Measurements from ENCODE around the gene SMC2. TPM values are rescaled to one million over a fixed set of nuclear protein-coding genes. Genes with fewer than 3 reads are reported as not detected.

Gene SMC2
- total RNA-seq, 1 donor from 2014 or later, result 10.3 TPM

- Mint-ChIP-seq H3K36me3 (ENCODE audit: unreplicated experiment) (no peaks in the 10 kb centered on the region), H3K27ac (ENCODE audit: unreplicated experiment) (peak overlapping the region; percentile 48), H3K27me3 (ENCODE audit: unreplicated experiment) (no peaks in the 10 kb centered on the region), H3K4me3 (ENCODE audit: unreplicated experiment) (no peak overlapping the region), H3K4me1 (ENCODE audit: low read depth, unreplicated experiment) (peaks cover 3% of the 10 kb centered on the region), H3K9me3 (ENCODE audit: unreplicated experiment) (no peaks in the 10 kb centered on the region)
- TF ChIP-seq CTCF (IDR thresholded peaks at IDR 0.05; ENCODE audit: partially characterized antibody, unreplicated experiment), result no peak
- no peak for DNase-seq
These were observed 16.4 kb downstream of the SMC2 start for GRCh38 chr9:104110509-104110908.

GRCh38 chr9:104118916-104119315, 24.8 kb downstream of the SMC2 start:
- Mint-ChIP-seq H3K4me1 (ENCODE audit: low read depth, unreplicated experiment) (no peaks in the 10 kb centered on the region), H3K4me3 (ENCODE audit: unreplicated experiment) (no peak overlapping the region), H3K36me3 (ENCODE audit: unreplicated experiment) (no peaks in the 10 kb centered on the region), H3K27ac (ENCODE audit: unreplicated experiment) (no peak overlapping the region), H3K9me3 (ENCODE audit: unreplicated experiment) (no peaks in the 10 kb centered on the region), H3K27me3 (ENCODE audit: unreplicated experiment) (no peaks in the 10 kb centered on the region)
- TF ChIP-seq CTCF (IDR thresholded peaks at IDR 0.05; ENCODE audit: partially characterized antibody, unreplicated experiment), result no peak
- DNase-seq, result no peak

GRCh38 chr9:104121022-104121421, 26.9 kb downstream of the SMC2 start:
- Mint-ChIP-seq H3K9me3 (ENCODE audit: unreplicated experiment) (no peaks in the 10 kb centered on the region), H3K27ac (ENCODE audit: unreplicated experiment) (no peak overlapping the region), H3K4me1 (ENCODE audit: low read depth, unreplicated experiment) (no peaks in the 10 kb centered on the region), H3K27me3 (ENCODE audit: unreplicated experiment) (no peaks in the 10 kb centered on the region), H3K36me3 (ENCODE audit: unreplicated experiment) (no peaks in the 10 kb centered on the region), H3K4me3 (ENCODE audit: unreplicated experiment) (no peak overlapping the region)
- DNase-seq, result no peak
- TF ChIP-seq CTCF (IDR thresholded peaks at IDR 0.05; ENCODE audit: partially characterized antibody, unreplicated experiment), result no peak

GRCh38 chr9:104138243-104138868, 44.2 kb downstream of the SMC2 start:
- DNase-seq, result no peak
- H3K4me3 Mint-ChIP-seq (ENCODE audit: unreplicated experiment), result no peak overlapping the region
- no peaks in the 10 kb centered on the region for H3K9me3 Mint-ChIP-seq (ENCODE audit: unreplicated experiment)
- H3K36me3 Mint-ChIP-seq (ENCODE audit: unreplicated experiment), result peaks cover 5% of the 10 kb centered on the region
- no peaks in the 10 kb centered on the region for H3K4me1 Mint-ChIP-seq (ENCODE audit: low read depth, unreplicated experiment)
- no peaks in the 10 kb centered on the region for H3K27me3 Mint-ChIP-seq (ENCODE audit: unreplicated experiment)
- no peak for TF ChIP-seq CTCF (IDR thresholded peaks at IDR 0.05; ENCODE audit: partially characterized antibody, unreplicated experiment)
- no peak overlapping the region for H3K27ac Mint-ChIP-seq (ENCODE audit: unreplicated experiment)

GRCh38 chr9:104142799-104143549, 48.9 kb downstream of the SMC2 start:
- no peaks in the 10 kb centered on the region for H3K36me3 Mint-ChIP-seq (ENCODE audit: unreplicated experiment)
- H3K4me1 Mint-ChIP-seq (ENCODE audit: low read depth, unreplicated experiment), result no peaks in the 10 kb centered on the region
- H3K9me3 Mint-ChIP-seq (ENCODE audit: unreplicated experiment), result no peaks in the 10 kb centered on the region
- no peak overlapping the region for H3K27ac Mint-ChIP-seq (ENCODE audit: unreplicated experiment)
- TF ChIP-seq CTCF (IDR thresholded peaks at IDR 0.05; ENCODE audit: partially characterized antibody, unreplicated experiment), result no peak
- no peaks in the 10 kb centered on the region for H3K27me3 Mint-ChIP-seq (ENCODE audit: unreplicated experiment)
- DNase-seq, result no peak
- H3K4me3 Mint-ChIP-seq (ENCODE audit: unreplicated experiment), result no peak overlapping the region
